Activated CD4-positive, alpha-beta T cell treated with anti-CD3 and anti-CD28 coated beads, Interleukin-2, amount 10 ng/mL, durations not matched to agents 24 days and 14 days (primary cell): Measurements from ENCODE around the gene HTR3B. TPM values are rescaled to one million over a fixed set of nuclear protein-coding genes. Genes with fewer than 3 reads are reported as not detected.

ENCODE experiments used
- DNase-seq: peaks from one replicate; pipeline ENCODE4 v3.0.0; 2022
- H3K27ac Mint-ChIP-seq: one replicate; pipeline ENCODE4 v1.8.0; 2022; ENCODE audit warnings: mild to moderate bottlenecking, mixed read lengths
- H3K27me3 Mint-ChIP-seq: one replicate; pipeline ENCODE4 v1.8.0; 2022; ENCODE audit warnings: mixed read lengths
- H3K36me3 Mint-ChIP-seq: one replicate; pipeline ENCODE4 v1.8.0; 2022; ENCODE audit warnings: low read depth, mild to moderate bottlenecking, mixed read lengths
- H3K4me1 Mint-ChIP-seq: one replicate; pipeline ENCODE4 v1.8.0; 2021; ENCODE audit warnings: mixed read lengths
- H3K4me3 Mint-ChIP-seq: one replicate; pipeline ENCODE4 v1.8.0; 2022; ENCODE audit warnings: mild to moderate bottlenecking, moderate library complexity, mixed read lengths
- H3K9me3 Mint-ChIP-seq: one replicate; pipeline ENCODE4 v1.8.0; 2021; ENCODE audit warnings: mixed read lengths
- intact Hi-C: fragments of 100-400 bp; cut with micrococcal nuclease; formaldehyde crosslinking; loops from one replicate; pipeline ENCODE4 v1.15.1; 2023
- total RNA-seq: library from RNA; stranded (reverse); gene quantifications from 2 replicates; pipeline ENCODE4 v1.2.3, GENCODE V29; 2022

HTR3B gene
- total RNA-seq, 1 donor from 2014 or later, result not detected

DNA sequence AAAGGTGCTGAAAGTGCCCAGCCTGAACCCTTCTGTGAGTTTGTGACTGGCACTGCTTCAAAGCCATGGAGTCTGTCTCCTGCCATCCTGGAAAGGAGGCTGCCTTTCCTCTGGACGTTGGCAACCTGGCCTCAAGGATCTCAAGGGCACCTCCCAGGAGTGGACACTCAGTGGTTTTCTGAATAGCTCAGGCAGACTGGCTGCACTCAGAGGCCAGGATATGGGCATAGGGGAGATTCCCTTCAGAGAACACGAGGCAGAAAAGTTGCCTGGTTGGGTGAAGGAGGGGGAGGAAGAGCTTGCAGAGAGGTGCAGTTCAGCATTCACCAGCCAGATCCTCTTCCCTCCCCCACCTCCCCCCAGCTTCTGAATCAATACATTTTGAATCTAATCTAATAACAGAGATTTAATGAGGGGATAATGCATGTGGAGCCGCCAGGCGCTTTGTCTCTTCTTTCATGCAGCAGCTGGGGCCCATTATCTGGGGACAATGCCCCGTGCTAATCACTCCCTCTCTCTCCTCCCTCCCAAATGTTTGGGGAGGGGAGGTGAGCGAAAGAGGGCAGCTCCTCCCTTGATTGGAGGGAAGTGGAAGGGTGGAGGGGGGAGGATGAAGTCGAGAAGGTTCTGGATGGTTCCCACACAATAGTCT is 88.0 kb downstream of the HTR3B start:
- intact Hi-C loops, result no loop called here
- no peak overlapping the region for H3K27ac Mint-ChIP-seq

DNA sequence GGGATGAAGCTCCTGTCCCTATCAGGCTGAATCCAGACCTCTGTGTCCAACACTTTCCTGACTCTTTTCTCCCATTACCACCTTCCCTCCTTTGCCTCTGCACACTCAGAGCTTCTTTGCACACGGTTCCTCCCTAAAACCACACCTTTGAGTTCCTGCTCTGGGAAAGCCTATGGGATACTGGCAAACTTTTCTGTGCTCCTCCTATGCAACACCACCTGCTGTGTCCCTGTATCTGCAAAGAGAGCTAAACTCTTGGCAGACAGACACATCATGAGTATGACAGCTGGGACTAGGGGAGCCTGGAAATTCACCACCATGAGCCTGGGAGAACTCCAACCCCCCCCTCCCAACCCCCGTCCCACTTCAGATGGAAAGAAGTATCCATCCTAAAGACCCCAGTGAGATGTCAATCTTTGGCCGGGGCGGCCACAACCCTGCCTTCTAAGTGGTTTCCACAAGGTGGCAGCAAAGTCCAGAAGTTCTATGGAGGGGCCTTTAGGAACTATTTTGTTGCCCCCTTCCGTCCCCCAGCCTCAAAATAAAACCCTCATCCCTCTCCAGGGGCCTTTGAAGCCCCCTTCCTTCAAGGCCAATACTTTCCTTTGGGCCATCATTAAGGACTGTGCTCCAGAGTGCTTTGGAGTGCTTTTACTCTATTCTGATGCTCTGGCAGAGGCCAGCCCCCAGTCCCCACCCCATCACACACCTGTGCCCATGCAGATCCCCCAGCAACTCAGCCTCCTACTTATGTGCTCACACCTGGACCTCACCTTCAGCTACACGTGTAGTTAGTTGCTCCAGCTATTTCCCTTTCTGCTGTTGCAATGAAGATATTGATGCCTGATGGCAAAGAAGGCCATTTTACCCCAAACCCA is 89.7 kb downstream of the HTR3B start:
- Mint-ChIP-seq H3K27me3 (peaks cover 8% of the 10 kb centered on the region), H3K4me1 (peaks cover 2% of the 10 kb centered on the region), H3K36me3 (no peaks in the 10 kb centered on the region), H3K9me3 (no peaks in the 10 kb centered on the region), H3K27ac (no peak overlapping the region), H3K4me3 (no peak overlapping the region)
- peak; percentile 80 for DNase-seq
- intact Hi-C loops, result loop anchor here (1.0 kb wide), 1 partner anchor 267 kb away; no protein-coding TSS in a partner anchor

More for the DNA sequence above, 88.0 kb downstream of the HTR3B start:
- H3K4me3 Mint-ChIP-seq, result no peak overlapping the region
- no peaks in the 10 kb centered on the region for H3K9me3 Mint-ChIP-seq
- H3K4me1 Mint-ChIP-seq, result peaks cover 2% of the 10 kb centered on the region
- no peak for DNase-seq
- H3K36me3 Mint-ChIP-seq, result no peaks in the 10 kb centered on the region
- peaks cover 8% of the 10 kb centered on the region for H3K27me3 Mint-ChIP-seq

Other genes with a start within 250 kb of the HTR3B start
- gene TMPRSS5, start 198.5 kb upstream of the HTR3B start, total RNA-seq, result 1.2 and 2.6 TPM in 2 replicates
- gene ZW10, start 131.1 kb upstream of the HTR3B start, total RNA-seq, result 21.3 and 24.2 TPM in 2 replicates
- gene CLDN25, start 125.0 kb upstream of the HTR3B start, total RNA-seq, result not detected in 2 replicates
- gene USP28, start 29.2 kb upstream of the HTR3B start, total RNA-seq, result 34.8 and 36.2 TPM in 2 replicates
- gene HTR3A, start 70.3 kb downstream of the HTR3B start, total RNA-seq, result not detected in 2 replicates
- gene ZBTB16, start 154.9 kb downstream of the HTR3B start, total RNA-seq, result 2.5 and 3.8 TPM in 2 replicates